Stimulated activated CD4-positive, alpha-beta T cell treated with anti-CD3 and anti-CD28 coated beads, Interleukin-12 subunit alpha, Interleukin-12 subunit beta, amount 100 ng/mL, for 4 hours (primary cell): ENCODE data around the gene RPL29.
A peak's percentile ranks its signal among the peaks of the same experiment; 100 is the strongest.
"Not testable (repeated sequence)": the region's sequence is repeated elsewhere in the genome, so short reads cannot be mapped to it uniquely, and the experiment has no call there.

Source experiments
- DNase-seq: peaks from one replicate; pipeline ENCODE4 v3.0.0-alpha.2; 2020

The RPL29 gene

GRCh38 chr3:52004906-52005395 lies 9.3 kb upstream of the RPL29 start:
- DNase-seq: no peak

GRCh38 chr3:52004163-52004787 lies 8.6 kb upstream of the RPL29 start:
- no peak for DNase-seq

GRCh38 chr3:52002748-52003147 lies 7.1 kb upstream of the RPL29 start:
- no peak for DNase-seq

- DNase-seq: peak; percentile 79
Observed at GRCh38 chr3:52001443-52001974, 5.8 kb upstream of the RPL29 start.

GRCh38 chr3:51999846-52000245 lies 4.2 kb upstream of the RPL29 start:
- DNase-seq: no peak

- no peak for DNase-seq
Observed at GRCh38 chr3:51998774-51999173, 3.1 kb upstream of the RPL29 start.

GRCh38 chr3:51997935-51998596 lies 2.4 kb upstream of the RPL29 start:
- no peak for DNase-seq

GRCh38 chr3:51997172-51997571 lies 1.5 kb upstream of the RPL29 start:
- no peak for DNase-seq

- no peak for DNase-seq
Observed at GRCh38 chr3:51994530-51994929, 1.2 kb downstream of the RPL29 start.

- not testable (repeated sequence) for DNase-seq
Observed at GRCh38 chr3:51993657-51994056, 2.0 kb downstream of the RPL29 start.

GRCh38 chr3:51992017-51992682 lies 3.5 kb downstream of the RPL29 start:
- DNase-seq: no peak

- not testable (repeated sequence) for DNase-seq
Observed at GRCh38 chr3:51990501-51990971, 5.2 kb downstream of the RPL29 start.

GRCh38 chr3:51988286-51989146 lies 7.2 kb downstream of the RPL29 start:
- no peak for DNase-seq

- DNase-seq: no peak
Observed at GRCh38 chr3:51987568-51987967, 8.1 kb downstream of the RPL29 start.

- no peak for DNase-seq
Observed at GRCh38 chr3:51986010-51986947, 9.4 kb downstream of the RPL29 start.

- no peak for DNase-seq
Observed at GRCh38 chr3:51985063-51985462, 10.6 kb downstream of the RPL29 start.

GRCh38 chr3:51984269-51984647 lies 11.4 kb downstream of the RPL29 start:
- DNase-seq: no peak

- DNase-seq: no peak
Observed at GRCh38 chr3:51983578-51984268, 12.0 kb downstream of the RPL29 start.

GRCh38 chr3:51982838-51983577 lies 12.7 kb downstream of the RPL29 start, which contains the start of gene ACY1:
TSS of gene ACY1 (plus strand) at chr3:51983535. CDS start at chr3:51984065, 530 bp downstream.
- peak; percentile 75 for DNase-seq

- no peak for DNase-seq
Observed at GRCh38 chr3:51982352-51982837, 13.3 kb downstream of the RPL29 start.
